Measurements from ENCODE around the gene ICOS. TPM values are rescaled to one million over a fixed set of nuclear protein-coding genes. Genes with fewer than 3 reads are reported as not detected.
"Not testable (repeated sequence)": the region's sequence is repeated elsewhere in the genome, so short reads cannot be mapped to it uniquely, and the experiment has no call there.

The ICOS gene
- total and polyA plus RNA-seq, 4 donors: 0.49 to 3.1 (median 0.76) TPM

- no peak overlapping the region for H3K4me3 ChIP-seq
- H3K27ac ChIP-seq (ENCODE audit: low read depth in 1 of 2, low read length in 1 of 2): no peak overlapping the region
- no peaks in the 10 kb centered on the region for H3K36me3 ChIP-seq (ENCODE audit: control insufficient read depth in 4 of 4, insufficient read depth in 4 of 4, low read length in 4 of 4)
- 88 to 90% methylated on average over 3 of the region's 3 CpGs for WGBS, 2 donors
- no peaks in the 10 kb centered on the region for H3K9me3 ChIP-seq (ENCODE audit: control insufficient read depth in 4 of 4, insufficient read depth in 3 of 4, low read length in 3 of 4)
- no peaks in the 10 kb centered on the region for H3K27me3 ChIP-seq (ENCODE audit: control insufficient read depth in 3 of 3, insufficient read depth in 3 of 3, low read length in 2 of 3)
- H3K9ac ChIP-seq (ENCODE audit: insufficient read depth in 1 of 2, low read length in 2 of 2): no peak overlapping the region
- peaks cover 0 to 21% (median 0%) of the 10 kb centered on the region in 5 donors for H3K4me1 ChIP-seq (ENCODE audit: control insufficient read depth in 5 of 5, insufficient read depth in 5 of 5, low read length in 5 of 5)
- DNase-seq (no peak), ATAC-seq (ENCODE audit: insufficient read depth, low FRiP score) (no peak)
- TF ChIP-seq CTCF (IDR thresholded peaks at IDR 0.05; ENCODE audit: control extremely low read depth, extremely low read depth): no peak
Measured at GRCh38 chr2:203918839-203919238, 17.7 kb upstream of the ICOS start.

- no peak for DNase-seq
- no peaks in the 10 kb centered on the region for H3K27me3 ChIP-seq (ENCODE audit: control insufficient read depth in 3 of 3, insufficient read depth in 3 of 3, low read length in 2 of 3)
- no peak overlapping the region for H3K9ac ChIP-seq (ENCODE audit: insufficient read depth in 1 of 2, low read length in 2 of 2)
- ATAC-seq (ENCODE audit: insufficient read depth, low FRiP score): no peak
- no peaks in the 10 kb centered on the region for H3K9me3 ChIP-seq (ENCODE audit: control insufficient read depth in 4 of 4, insufficient read depth in 3 of 4, low read length in 3 of 4)
- H3K4me3 ChIP-seq: no peak overlapping the region
- H3K27ac ChIP-seq (ENCODE audit: low read depth in 1 of 2, low read length in 1 of 2): no peak overlapping the region
- no peak for TF ChIP-seq CTCF (IDR thresholded peaks at IDR 0.05; ENCODE audit: control extremely low read depth, extremely low read depth)
- no peaks in the 10 kb centered on the region for H3K36me3 ChIP-seq (ENCODE audit: control insufficient read depth in 4 of 4, insufficient read depth in 4 of 4, low read length in 4 of 4)
- 89 to 93% methylated on average over 3 of the region's 3 CpGs for WGBS, 2 donors
- H3K4me1 ChIP-seq (ENCODE audit: control insufficient read depth in 5 of 5, insufficient read depth in 5 of 5, low read length in 5 of 5): no peaks in the 10 kb centered on the region
Measured at GRCh38 chr2:203925512-203926158, 10.9 kb upstream of the ICOS start.

- Histone ChIP-seq H3K4me1 (ENCODE audit: control insufficient read depth in 5 of 5, insufficient read depth in 5 of 5, low read length in 5 of 5) (no peaks in the 10 kb centered on the region), H3K9ac (ENCODE audit: insufficient read depth in 1 of 2, low read length in 2 of 2) (no peak overlapping the region), H3K36me3 (ENCODE audit: control insufficient read depth in 4 of 4, insufficient read depth in 4 of 4, low read length in 4 of 4) (no peaks in the 10 kb centered on the region), H3K4me3 (no peak overlapping the region), H3K27me3 (ENCODE audit: control insufficient read depth in 3 of 3, insufficient read depth in 3 of 3, low read length in 2 of 3) (no peaks in the 10 kb centered on the region), H3K27ac (ENCODE audit: low read depth in 1 of 2, low read length in 1 of 2) (no peak overlapping the region), H3K9me3 (ENCODE audit: control insufficient read depth in 4 of 4, insufficient read depth in 3 of 4, low read length in 3 of 4) (no peaks in the 10 kb centered on the region)
- peak in 1 of 3 donors; percentile 14 for DNase-seq
- TF ChIP-seq CTCF (IDR thresholded peaks at IDR 0.05; ENCODE audit: control extremely low read depth, extremely low read depth): peak; percentile 15
- ATAC-seq (ENCODE audit: insufficient read depth, low FRiP score): no peak
Measured at GRCh38 chr2:203928849-203929248, 7.7 kb upstream of the ICOS start.

- not testable (repeated sequence) for H3K4me1 ChIP-seq (ENCODE audit: control insufficient read depth in 5 of 5, insufficient read depth in 5 of 5, low read length in 5 of 5); H3K9me3 ChIP-seq (ENCODE audit: control insufficient read depth in 4 of 4, insufficient read depth in 3 of 4, low read length in 3 of 4); H3K9ac ChIP-seq (ENCODE audit: insufficient read depth in 1 of 2, low read length in 2 of 2); H3K27ac ChIP-seq (ENCODE audit: low read depth in 1 of 2, low read length in 1 of 2); H3K27me3 ChIP-seq (ENCODE audit: control insufficient read depth in 3 of 3, insufficient read depth in 3 of 3, low read length in 2 of 3); ATAC-seq (ENCODE audit: insufficient read depth, low FRiP score); H3K36me3 ChIP-seq (ENCODE audit: control insufficient read depth in 4 of 4, insufficient read depth in 4 of 4, low read length in 4 of 4); H3K4me3 ChIP-seq; DNase-seq
- WGBS, 2 donors: 88 to 93% methylated on average over 3 of the region's 3 CpGs
Measured at GRCh38 chr2:203931262-203931661, 5.3 kb upstream of the ICOS start.
